Measurements from ENCODE around the gene PITHD1.
"Not testable (repeated sequence)": the region's sequence is repeated elsewhere in the genome, so short reads cannot be mapped to it uniquely, and the experiment has no call there.

PITHD1 gene

DNA sequence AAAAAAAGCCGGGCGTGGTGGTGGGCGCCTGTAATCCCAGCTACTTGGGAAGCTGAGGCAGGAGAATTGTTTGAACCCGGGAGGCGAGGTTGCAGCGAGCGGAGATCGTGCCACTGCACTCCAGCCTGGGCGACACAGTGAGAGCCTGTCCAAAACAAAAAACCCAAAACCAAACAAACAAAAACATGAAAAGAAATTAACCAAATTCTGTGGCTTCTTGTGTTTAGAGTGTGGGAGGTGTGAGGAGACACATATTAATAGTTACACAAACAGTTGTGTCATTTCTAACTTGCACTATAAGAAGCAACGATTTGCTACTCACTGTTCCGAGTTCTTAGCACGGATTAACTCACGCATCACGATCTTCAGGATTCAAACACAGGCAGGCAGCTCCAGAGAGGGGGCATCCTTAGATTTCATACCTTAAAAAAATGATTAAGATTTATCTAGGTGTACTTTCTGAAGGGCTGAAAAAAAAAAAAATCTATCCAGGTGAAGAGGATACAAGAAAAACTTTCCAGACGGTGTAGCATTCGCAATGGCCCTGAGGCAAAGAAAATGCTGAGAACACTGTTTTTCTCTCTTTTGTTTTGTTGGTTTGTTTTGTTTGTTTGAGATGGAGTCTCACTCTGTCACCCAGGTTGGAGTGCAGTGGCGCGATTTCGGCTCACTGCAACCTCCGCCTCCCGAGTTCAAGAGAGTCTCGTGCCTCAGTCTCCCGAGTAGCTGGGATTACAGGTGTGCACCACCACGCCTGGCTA lies 47.7 kb downstream of the PITHD1 start:
- no peak for DNase-seq (ENCODE audit: low read depth)

DNA sequence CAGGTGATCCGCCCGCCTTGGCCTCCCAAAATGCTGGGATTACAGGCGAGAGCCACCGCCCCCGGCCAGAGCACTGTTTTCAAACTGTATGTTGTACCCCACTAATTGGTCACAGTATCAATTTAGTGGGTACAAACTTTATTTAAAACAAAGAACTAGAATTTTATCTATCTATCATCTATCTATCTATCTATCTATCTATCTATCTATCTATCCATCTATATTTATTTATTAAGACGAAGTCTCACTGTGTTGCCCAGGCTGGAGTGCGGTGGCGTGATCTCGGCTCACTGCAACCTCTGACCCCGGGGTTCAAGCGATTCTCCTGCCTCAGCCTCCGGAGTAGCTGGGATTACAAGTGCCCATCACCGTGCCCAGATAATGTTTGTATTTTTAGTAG lies 48.4 kb downstream of the PITHD1 start:
- DNase-seq (ENCODE audit: low read depth): not testable (repeated sequence)

DNA sequence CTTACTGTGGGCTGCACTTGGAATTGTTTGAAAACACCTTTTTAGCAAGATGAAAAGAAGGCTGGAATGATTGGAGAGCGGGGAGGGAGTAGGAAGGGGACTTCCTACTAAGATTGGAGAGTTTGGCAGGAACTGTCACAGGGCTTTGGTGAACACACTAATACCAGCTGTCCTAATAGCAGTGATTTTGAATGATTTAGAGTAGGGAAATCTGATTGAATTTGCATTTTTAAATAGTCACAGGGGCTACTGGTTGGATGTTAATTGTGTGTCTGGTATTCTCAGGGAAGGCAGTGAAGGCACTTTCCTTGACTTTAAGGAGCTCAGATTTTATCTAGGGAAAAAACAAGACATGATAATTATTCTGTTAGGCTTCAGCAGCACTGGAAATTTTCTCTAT lies 49.5 kb downstream of the PITHD1 start:
- no peak for DNase-seq (ENCODE audit: low read depth)

DNA sequence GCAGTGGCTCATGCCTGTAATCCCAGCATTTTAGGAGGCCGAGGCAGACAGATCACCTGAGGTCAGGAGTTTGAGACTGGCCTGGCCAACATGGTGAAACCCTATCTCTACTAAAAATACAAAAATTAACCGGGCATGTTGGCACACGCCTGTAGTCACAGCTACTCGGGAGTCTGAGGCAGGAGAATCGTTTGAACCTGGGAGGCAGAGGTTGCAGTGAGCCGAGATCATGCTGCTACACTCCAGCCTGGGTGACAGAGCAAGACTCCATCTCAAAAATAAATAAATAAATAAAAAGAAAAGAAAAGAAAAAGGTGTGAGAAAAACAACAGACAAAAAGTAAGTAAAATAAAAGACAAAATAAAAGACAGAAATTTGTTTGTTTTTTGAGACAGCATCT lies 55.9 kb downstream of the PITHD1 start:
- not testable (repeated sequence) for DNase-seq (ENCODE audit: low read depth)

DNA sequence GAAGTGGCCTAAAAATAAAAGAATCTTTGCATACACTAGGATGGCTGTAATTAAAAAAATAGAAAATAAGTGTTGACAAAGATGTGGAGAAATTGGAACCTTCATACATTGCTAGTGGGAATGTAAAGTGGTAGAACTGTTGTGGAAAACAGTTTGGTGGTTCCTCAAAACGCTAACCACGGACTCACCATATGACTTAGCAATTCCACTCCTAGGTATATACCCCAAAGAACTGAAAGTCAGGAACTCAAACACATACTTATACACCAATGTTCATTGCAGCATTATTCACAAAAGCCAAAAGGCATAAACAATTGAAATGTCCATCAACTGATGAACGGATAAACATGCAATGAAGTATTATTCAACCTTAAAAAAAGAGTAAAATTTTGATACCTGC lies 57.8 kb downstream of the PITHD1 start:
- DNase-seq (ENCODE audit: low read depth): no peak

Data from activated gamma-delta T cell treated with anti-CD3 and anti-CD28 coated beads, Interleukin-2, amount 50 U/mL, for 16 hours (primary cell).